ENCODE data around the gene RPLP1. TPM values are rescaled to one million over a fixed set of nuclear protein-coding genes. Genes with fewer than 3 reads are reported as not detected.

RPLP1 gene
- total and polyA plus RNA-seq, 9 of the 15 experiments (the other 6 are each of a cell fraction or from before 2014, with no cell fraction given) = 76.3 to 3,053 (median 847) TPM

DNA sequence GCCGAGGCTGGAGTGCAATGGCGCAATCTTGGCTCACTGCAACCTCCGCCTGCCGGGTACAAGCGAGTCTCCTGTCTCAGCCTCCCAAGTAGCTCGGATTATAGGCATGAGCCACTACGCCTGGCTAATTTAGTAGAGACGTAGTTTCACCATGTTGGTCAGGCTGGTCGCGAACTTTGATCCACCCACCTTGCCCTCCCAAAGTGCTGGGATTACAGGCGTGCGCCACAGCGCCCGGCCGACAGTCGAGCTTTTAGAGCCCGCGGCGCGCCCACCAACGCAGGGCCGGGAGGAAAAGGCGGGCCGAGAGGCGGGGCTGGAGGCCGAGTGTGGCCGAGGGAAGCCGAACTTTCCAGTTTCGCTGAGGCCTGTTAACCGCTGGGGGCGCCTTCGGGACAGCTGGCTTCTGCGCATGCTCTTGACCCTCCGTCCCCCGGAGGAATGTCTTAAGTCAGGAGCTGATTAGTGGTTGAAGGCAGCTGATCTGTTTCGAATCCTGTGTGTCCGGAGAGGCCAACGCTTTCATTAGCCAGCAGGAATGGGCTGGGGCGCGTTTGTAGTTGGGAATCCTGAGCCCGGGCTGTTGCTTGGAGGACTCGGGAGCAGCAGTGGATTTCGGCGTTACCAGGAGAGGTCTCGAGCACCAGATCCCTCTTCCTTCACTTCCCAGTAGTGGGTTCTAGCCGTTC is 10.0 kb downstream of the RPLP1 start (continued):
- TF ChIP-seq, protein P1, sequence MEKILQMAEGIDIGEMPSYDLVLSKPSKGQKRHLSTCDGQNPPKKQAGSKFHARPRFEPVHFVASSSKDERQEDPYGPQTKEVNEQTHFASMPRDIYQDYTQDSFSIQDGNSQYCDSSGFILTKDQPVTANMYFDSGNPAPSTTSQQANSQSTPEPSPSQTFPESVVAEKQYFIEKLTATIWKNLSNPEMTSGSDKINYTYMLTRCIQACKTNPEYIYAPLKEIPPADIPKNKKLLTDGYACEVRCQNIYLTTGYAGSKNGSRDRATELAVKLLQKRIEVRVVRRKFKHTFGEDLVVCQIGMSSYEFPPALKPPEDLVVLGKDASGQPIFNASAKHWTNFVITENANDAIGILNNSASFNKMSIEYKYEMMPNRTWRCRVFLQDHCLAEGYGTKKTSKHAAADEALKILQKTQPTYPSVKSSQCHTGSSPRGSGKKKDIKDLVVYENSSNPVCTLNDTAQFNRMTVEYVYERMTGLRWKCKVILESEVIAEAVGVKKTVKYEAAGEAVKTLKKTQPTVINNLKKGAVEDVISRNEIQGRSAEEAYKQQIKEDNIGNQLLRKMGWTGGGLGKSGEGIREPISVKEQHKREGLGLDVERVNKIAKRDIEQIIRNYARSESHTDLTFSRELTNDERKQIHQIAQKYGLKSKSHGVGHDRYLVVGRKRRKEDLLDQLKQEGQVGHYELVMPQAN (IDR thresholded peaks at IDR 0.05; ENCODE audit: borderline replicate concordance) = peak; percentile 39; the same call in 1 of the 2 replicates
- no peak for TF ChIP-seq CBX2 (IDR thresholded peaks at IDR 0.05; ENCODE audit: insufficient read depth, low read length, poor library complexity, severe bottlenecking)
- no peak for TF ChIP-seq KLF10 (CRISPR knock-in tag; IDR thresholded peaks at IDR 0.05)
- no peak for TF ChIP-seq HDAC8 (tag; IDR thresholded peaks at IDR 0.05)
- no peak for TF ChIP-seq ETS2 (tag; IDR thresholded peaks at IDR 0.05; ENCODE audit: borderline replicate concordance, poor library complexity, severe bottlenecking)
- TF ChIP-seq POLR3G (IDR thresholded peaks at IDR 0.05; ENCODE audit: extremely low read depth, insufficient read length, insufficient replicate concordance) = no peak
- TF ChIP-seq, protein P2, sequence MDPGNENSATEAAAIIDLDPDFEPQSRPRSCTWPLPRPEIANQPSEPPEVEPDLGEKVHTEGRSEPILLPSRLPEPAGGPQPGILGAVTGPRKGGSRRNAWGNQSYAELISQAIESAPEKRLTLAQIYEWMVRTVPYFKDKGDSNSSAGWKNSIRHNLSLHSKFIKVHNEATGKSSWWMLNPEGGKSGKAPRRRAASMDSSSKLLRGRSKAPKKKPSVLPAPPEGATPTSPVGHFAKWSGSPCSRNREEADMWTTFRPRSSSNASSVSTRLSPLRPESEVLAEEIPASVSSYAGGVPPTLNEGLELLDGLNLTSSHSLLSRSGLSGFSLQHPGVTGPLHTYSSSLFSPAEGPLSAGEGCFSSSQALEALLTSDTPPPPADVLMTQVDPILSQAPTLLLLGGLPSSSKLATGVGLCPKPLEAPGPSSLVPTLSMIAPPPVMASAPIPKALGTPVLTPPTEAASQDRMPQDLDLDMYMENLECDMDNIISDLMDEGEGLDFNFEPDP (CRISPR knock-in tag; IDR thresholded peaks at IDR 0.05) = no peak
- TF ChIP-seq MECOM (CRISPR knock-in tag; IDR thresholded peaks at IDR 0.05) = no peak
- no peak for TF ChIP-seq IRF9 (tag; IDR thresholded peaks at IDR 0.05)
- TF ChIP-seq RBM15 (IDR thresholded peaks at IDR 0.05; ENCODE audit: insufficient read depth, low read length) = no peak
- TF ChIP-seq FOXP1 (CRISPR knock-in tag; IDR thresholded peaks at IDR 0.05) = no peak
- no peak for TF ChIP-seq ZC3H4 (CRISPR knock-in tag; IDR thresholded peaks at IDR 0.05; ENCODE audit: borderline replicate concordance)
- no peak for TF ChIP-seq CBX8 (IDR thresholded peaks at IDR 0.05; ENCODE audit: borderline replicate concordance, extremely low read depth, low read depth, low read length, poor library complexity, severe bottlenecking)
- no peak for TF ChIP-seq DMBX1 (CRISPR knock-in tag; IDR thresholded peaks at IDR 0.05; ENCODE audit: borderline replicate concordance)
- TF ChIP-seq FOSL1 (tag; conservative IDR thresholded peaks at IDR 0.05) = no peak
- TF ChIP-seq GATAD2A (IDR thresholded peaks at IDR 0.05) = peak; percentile 98
- peak; percentile 88 for TF ChIP-seq DACH1 (IDR thresholded peaks at IDR 0.05; ENCODE audit: partially characterized antibody)
- TF ChIP-seq FUS (optimal IDR thresholded peaks at IDR 0.05; ENCODE audit: low read depth, low read length) = no peak

Measured in K562 (cell line).